GM12878 (cell line): ENCODE results near the gene FCER1G. TPM values are rescaled to one million over a fixed set of nuclear protein-coding genes. Genes with fewer than 3 reads are reported as not detected.

Experiments used
- ATAC-seq: fragments of 200-7000 bp; cut with Tn5 transposase; 3 replicates; pipeline ENCODE4 v1.9.1; 2020; ENCODE audit warnings: mild to moderate bottlenecking, moderate library complexity
- BruUV-seq: library from RNA; stranded (reverse); fragments of 400-500 nt; replicated peaks from 2 replicates; lab custom pipeline; 2021; lab: Mats Ljungman, UMichigan
- CTCF ChIA-PET: fragments of 300-600 bp; sonication (Branson Sonifier 250); formaldehyde crosslinking; extraction: SDS; loops from one replicate; lab custom pipeline; 2021; ENCODE audit warnings: inconsistent platforms; lab: Yijun Ruan, JAX
- POLR2A ChIA-PET: fragments of 350-600 bp; formaldehyde crosslinking; extraction: SDS; loops from one replicate; lab custom pipeline; 2021; ENCODE audit warnings: inconsistent platforms; lab: Charles Lee
- RAD21 ChIA-PET: fragments of 300-600 bp; sonication (Branson Sonifier 250); formaldehyde crosslinking; loops from one replicate; lab custom pipeline; 2023; ENCODE audit warnings: antibody characterized with exemption; ENCODE audit not compliant: unreplicated experiment; lab: Charles Lee
- SMC1A ChIA-PET: fragments of 300-600 bp; sonication (Branson Sonifier 250); formaldehyde crosslinking; loops from one replicate; lab custom pipeline; 2023; ENCODE audit not compliant: unreplicated experiment, uncharacterized antibody; lab: Charles Lee
- DNase-seq: peaks from one replicate; pipeline ENCODE4 v3.0.0-alpha.2; 2011; ENCODE audit warnings: low read depth, low spot score
- FAIRE-seq: peaks from 3 replicates; lab custom pipeline; 2011; peaks lifted over from hg19 to GRCh38; lab: Jason Lieb, UNC
- H2AFZ ChIP-seq: 2 replicates; pipeline ENCODE4 v1.6.0; 2011; ENCODE audit warnings: low read depth, low read length, control low read depth; ENCODE audit not compliant: control insufficient read depth
- H3K27ac ChIP-seq: 2 replicates; pipeline ENCODE4 v1.5.1; 2011; ENCODE audit warnings: control low read depth; ENCODE audit not compliant: control insufficient read depth, insufficient read depth
- H3K27me3 ChIP-seq, 2 experiments: replicated peaks in 1 of 2; 2 replicates each; pipeline versions ENCODE4 v1.6.0 to v1.6.1; 2011; ENCODE audit warnings: low read length in 1 of 2; ENCODE audit not compliant: control insufficient read depth in 2 of 2, insufficient read depth in 2 of 2
- H3K36me3 ChIP-seq, 2 experiments: 2 replicates each; pipeline ENCODE4 v1.5.1; 2011; ENCODE audit warnings: low read length in 1 of 2; ENCODE audit not compliant: control insufficient read depth in 2 of 2, insufficient read depth in 2 of 2
- H3K4me1 ChIP-seq: 2 replicates; pipeline ENCODE4 v1.6.1; 2011; ENCODE audit warnings: mild to moderate bottlenecking, low read length, moderate library complexity, mixed read lengths; ENCODE audit not compliant: control insufficient read depth, insufficient read depth
- H3K4me2 ChIP-seq: 2 replicates; pipeline ENCODE4 v1.6.0; 2011; ENCODE audit warnings: control low read depth; ENCODE audit not compliant: control insufficient read depth, insufficient read depth
- H3K4me3 ChIP-seq: fragments of 200-600 bp; sonication (generic); 2 replicates; pipeline ENCODE4 v1.5.1; 2016
- H3K79me2 ChIP-seq: 2 replicates; pipeline ENCODE4 v1.6.0; 2011; ENCODE audit warnings: low read length; ENCODE audit not compliant: control insufficient read depth, insufficient read depth
- H3K9ac ChIP-seq: 2 replicates; pipeline ENCODE4 v1.8.0; 2011; ENCODE audit warnings: low read length, control low read depth, mixed read lengths; ENCODE audit not compliant: control insufficient read depth, insufficient read depth
- H3K9me3 ChIP-seq: replicated peaks from 3 replicates; pipeline ENCODE4 v1.5.1; 2011; ENCODE audit warnings: mild to moderate bottlenecking, low read length; ENCODE audit not compliant: control insufficient read depth, insufficient read depth
- H4K20me1 ChIP-seq: 2 replicates; pipeline ENCODE4 v1.6.0; 2011; ENCODE audit not compliant: control insufficient read depth, insufficient read depth
- E4F1 ChIP-seq: fragments of 450-650 bp; IDR thresholded peaks from 2 replicates; pipeline ENCODE4 v1.6.1; 2018; ENCODE audit warnings: borderline replicate concordance, mild to moderate bottlenecking; ENCODE audit not compliant: partially characterized antibody
- PKNOX1 ChIP-seq: fragments of 450-650 bp; IDR thresholded peaks from 2 replicates; pipeline ENCODE4 v1.6.1; 2016; ENCODE audit warnings: mild to moderate bottlenecking
- POU2F2 ChIP-seq: IDR thresholded peaks from 3 replicates; pipeline ENCODE4 v1.6.1; 2011; ENCODE audit warnings: low read depth, mild to moderate bottlenecking, low read length, borderline replicate concordance
- RAD21 ChIP-seq: IDR thresholded peaks from 2 replicates; pipeline ENCODE4 v1.6.1; 2011; ENCODE audit warnings: mild to moderate bottlenecking, low read depth, low read length, moderate library complexity; ENCODE audit not compliant: insufficient read depth
- RELA ChIP-seq: fragments of 450-650 bp; IDR thresholded peaks from 2 replicates; pipeline ENCODE4 v1.8.0; 2014; ENCODE audit warnings: borderline replicate concordance; ENCODE audit not compliant: partially characterized antibody
- SIN3A ChIP-seq: IDR thresholded peaks from 2 replicates; pipeline ENCODE4 v1.6.1; 2012; ENCODE audit warnings: low read depth, low read length, improper control_type of control experiment
- SMARCA5 ChIP-seq: fragments of 450-650 bp; IDR thresholded peaks from 2 replicates; pipeline ENCODE4 v1.6.1; 2017; ENCODE audit warnings: mild to moderate bottlenecking
- SPI1 ChIP-seq: IDR thresholded peaks from 2 replicates; pipeline ENCODE4 v1.6.1; 2011; ENCODE audit warnings: low read depth, mild to moderate bottlenecking, low read length, moderate library complexity, borderline replicate concordance; ENCODE audit not compliant: insufficient read depth
- TAF1 ChIP-seq: IDR thresholded peaks from 2 replicates; pipeline ENCODE4 v1.6.1; 2011; ENCODE audit warnings: mild to moderate bottlenecking, low read depth, low read length, borderline replicate concordance
- USF2 ChIP-seq: IDR thresholded peaks from 2 replicates; pipeline ENCODE4 v1.6.1; 2011; ENCODE audit warnings: low read depth, low read length, improper control_type of control experiment, borderline replicate concordance
- WGBS: methylation state at CpG from one replicate; pipeline ENCODE4 v1.1.6; 2016; ENCODE audit warnings: low lambda C conversion rate; ENCODE audit not compliant: insufficient replicate concordance, insufficient coverage; ENCODE audit errors: missing lambda C conversion rate; 5-methylcytosine and 5-hydroxymethylcytosine counted together
- in situ Hi-C: fragments of 300-500 bp; cut with MboI; formaldehyde crosslinking; loops from 9 replicates; pipeline ENCODE4 v1.14.3; 2018; ENCODE audit warnings: mixed read lengths
- intact Hi-C: fragments of 100-400 bp; cut with micrococcal nuclease; formaldehyde crosslinking; loops from one replicate; pipeline ENCODE4 v1.14.2; 2022; ENCODE audit not compliant: unreplicated experiment
- polyA plus RNA-seq, 11 experiments: library from polyadenylated mRNA; depleted of rRNA in 4 of 11; unstranded in 6 of 11; stranded (reverse) in 5 of 11; fragments of >200 nt; fragmentation: Nextera tagmentation in 4 of 11; fragmentation: Illumina TruSeq in 1 of 11; extraction: Ambion mirVana in 4 of 11; extraction: Trizol in 1 of 11; gene quantifications; 1 replicate in 1 of 11; 2 replicates in 10 of 11; pipeline versions ENCODE4 v1.2.1 to v1.2.3, GENCODE V29; 2011 to 2016; ENCODE audit warnings: inconsistent platforms in 2 of 11, missing spikeins in 2 of 11, low read depth in 1 of 11
- total RNA-seq, 4 experiments: library from RNA; depleted of rRNA in 3 of 4; stranded (reverse); fragments of >200 nt in 3 of 4; fragmentation: Illumina TruSeq in 1 of 4; extraction: Trizol in 1 of 4; gene quantifications; 2 replicates each; pipeline versions ENCODE4 v1.2.1 to v1.2.3, GENCODE V29; 2013 to 2021
- TF ChIP-seq, protein P1 (sequence below): fragments of 450-650 bp; formaldehyde crosslinking; IDR thresholded peaks from 2 replicates; pipeline ENCODE4 v1.4.0; 2022; ENCODE audit warnings: mild to moderate bottlenecking, moderate library complexity
- TF ChIP-seq, protein P2 (sequence below): fragments of 450-650 bp; IDR thresholded peaks from 2 replicates; pipeline ENCODE4 v1.6.1; 2014; ENCODE audit warnings: mild to moderate bottlenecking

The FCER1G gene
- total and polyA plus RNA-seq, 10 of the 15 experiments (the other 5 are each of a cell fraction or from before 2014, with no cell fraction given): 0.40 to 1.9 (median 0.89) TPM

GRCh38 chr1:161229896-161230295 is 14.8 kb downstream of the FCER1G start:
- Histone ChIP-seq H4K20me1 (no peaks in the 10 kb centered on the region), H3K27me3 (no peaks in the 10 kb centered on the region), H3K79me2 (peaks cover 10% of the 10 kb centered on the region), H2AFZ (no peak overlapping the region), H3K9ac (no peak overlapping the region), H3K9me3 (no peaks in the 10 kb centered on the region), H3K27ac (no peak overlapping the region), H3K4me2 (no peak overlapping the region), H3K4me1 (peaks cover 18% of the 10 kb centered on the region), H3K4me3 (no peak overlapping the region), H3K36me3 (peaks cover 3 to 4% of the 10 kb centered on the region in 2 experiments; a peak in 2 of 4 replicates)
- RAD21 ChIA-PET: interaction anchor here (0.7 to 2.5 kb wide), 7 partner anchors 37 to 154 kb away, joined by 3 to 22 read pairs (median 4); no protein-coding TSS in a partner anchor
- WGBS: 57% methylated on average over 3 of the region's 3 CpGs
- POLR2A ChIA-PET: interaction anchor here (1.0 kb wide), 1 partner anchor 144 kb away, joined by 4 read pairs; no protein-coding TSS in a partner anchor
- DNase-seq: no peak
- FAIRE-seq: no peak
- CTCF ChIA-PET: interaction anchor here (0.6 to 17.1 kb wide), 13 partner anchors 9 to 807 kb away, joined by 3 to 385 read pairs (median 4); partner anchors contain the start of genes CFAP126, NDUFS2 and PPOX
- SMC1A ChIA-PET: interaction anchor here (1.0 to 6.3 kb wide), 8 partner anchors 11 to 152 kb away, joined by 3 to 62 read pairs (median 4); partner anchors contain the start of gene CFAP126
- no TSS peak for BruUV-seq
- ATAC-seq: no peak
- intact Hi-C loops: loop anchor here (5.0 kb wide), 1 partner anchor 77 kb away; the partner anchor contains the start of gene MPZ
- in situ Hi-C loops: loop anchor here (5.0 kb wide), 2 partner anchors 62 to 152 kb away; no protein-coding TSS in a partner anchor
- TF ChIP-seq POU2F2 (no peak), PKNOX1 (no peak), TAF1 (no peak), SMARCA5 (no peak), SPI1 (no peak), SIN3A (no peak), E4F1 (no peak), RAD21 (0 out of 2 replicates have a peak, but pooled peaks have one; percentile 3), RELA (no peak), USF2 (no peak)
- TF ChIP-seq, protein P1, sequence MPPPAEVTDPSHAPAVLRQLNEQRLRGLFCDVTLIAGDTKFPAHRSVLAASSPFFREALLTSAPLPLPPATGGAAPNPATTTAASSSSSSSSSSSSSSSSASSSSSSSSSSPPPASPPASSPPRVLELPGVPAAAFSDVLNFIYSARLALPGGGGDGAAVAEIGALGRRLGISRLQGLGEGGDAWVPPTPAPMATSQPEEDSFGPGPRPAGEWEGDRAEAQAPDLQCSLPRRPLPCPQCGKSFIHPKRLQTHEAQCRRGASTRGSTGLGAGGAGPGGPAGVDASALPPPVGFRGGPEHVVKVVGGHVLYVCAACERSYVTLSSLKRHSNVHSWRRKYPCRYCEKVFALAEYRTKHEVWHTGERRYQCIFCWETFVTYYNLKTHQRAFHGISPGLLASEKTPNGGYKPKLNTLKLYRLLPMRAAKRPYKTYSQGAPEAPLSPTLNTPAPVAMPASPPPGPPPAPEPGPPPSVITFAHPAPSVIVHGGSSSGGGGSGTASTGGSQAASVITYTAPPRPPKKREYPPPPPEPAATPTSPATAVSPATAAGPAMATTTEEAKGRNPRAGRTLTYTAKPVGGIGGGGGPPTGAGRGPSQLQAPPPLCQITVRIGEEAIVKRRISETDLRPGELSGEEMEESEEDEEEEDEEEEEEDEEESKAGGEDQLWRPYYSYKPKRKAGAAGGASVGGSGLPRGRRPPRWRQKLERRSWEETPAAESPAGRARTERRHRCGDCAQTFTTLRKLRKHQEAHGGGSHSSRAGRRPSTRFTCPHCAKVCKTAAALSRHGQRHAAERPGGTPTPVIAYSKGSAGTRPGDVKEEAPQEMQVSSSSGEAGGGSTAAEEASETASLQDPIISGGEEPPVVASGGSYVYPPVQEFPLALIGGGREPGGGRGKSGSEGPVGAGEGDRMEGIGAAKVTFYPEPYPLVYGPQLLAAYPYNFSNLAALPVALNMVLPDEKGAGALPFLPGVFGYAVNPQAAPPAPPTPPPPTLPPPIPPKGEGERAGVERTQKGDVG: no peak
- TF ChIP-seq, protein P2, sequence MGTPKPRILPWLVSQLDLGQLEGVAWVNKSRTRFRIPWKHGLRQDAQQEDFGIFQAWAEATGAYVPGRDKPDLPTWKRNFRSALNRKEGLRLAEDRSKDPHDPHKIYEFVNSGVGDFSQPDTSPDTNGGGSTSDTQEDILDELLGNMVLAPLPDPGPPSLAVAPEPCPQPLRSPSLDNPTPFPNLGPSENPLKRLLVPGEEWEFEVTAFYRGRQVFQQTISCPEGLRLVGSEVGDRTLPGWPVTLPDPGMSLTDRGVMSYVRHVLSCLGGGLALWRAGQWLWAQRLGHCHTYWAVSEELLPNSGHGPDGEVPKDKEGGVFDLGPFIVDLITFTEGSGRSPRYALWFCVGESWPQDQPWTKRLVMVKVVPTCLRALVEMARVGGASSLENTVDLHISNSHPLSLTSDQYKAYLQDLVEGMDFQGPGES: no peak
